22Rv1 (cell line): ENCODE measurements around the gene ZNF391.

Source experiments
- CTCF ChIP-seq: fragments of 450-650 bp; IDR thresholded peaks from 2 replicates; pipeline ENCODE4 v1.5.1; 2017; ENCODE audit warnings: mild to moderate bottlenecking
- ZFX ChIP-seq: fragments of 450-650 bp; IDR thresholded peaks from 2 replicates; pipeline ENCODE4 v1.6.1; 2017; ENCODE audit warnings: antibody characterized with exemption, borderline replicate concordance

DNA sequence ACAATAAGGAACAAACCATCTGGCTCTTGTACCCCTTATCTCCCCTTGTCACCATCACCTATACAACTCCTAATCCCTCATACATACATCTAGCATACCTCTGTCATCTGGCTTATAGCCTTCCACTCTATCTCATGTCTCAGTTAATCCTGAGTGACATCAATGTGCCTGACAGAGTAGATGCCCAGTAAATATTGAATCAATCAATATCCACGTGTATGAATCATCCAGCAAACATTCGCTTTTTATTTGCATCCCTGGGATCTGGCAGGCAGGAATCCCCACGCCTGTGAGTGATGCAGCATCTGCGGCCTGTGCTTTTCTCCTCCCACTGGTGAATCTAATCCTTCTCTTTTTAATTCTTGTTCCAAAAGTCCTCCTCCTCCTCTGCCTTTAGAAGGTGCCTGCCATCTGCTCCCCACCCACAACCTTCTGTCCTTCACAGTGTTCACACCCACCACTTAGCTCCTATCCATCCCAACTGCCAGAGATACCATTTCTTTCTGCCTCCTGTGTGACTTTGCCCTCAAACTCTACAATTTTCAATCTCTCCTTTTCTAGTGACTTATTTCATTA is 37.6 kb downstream of the ZNF391 start:
- no peak for TF ChIP-seq CTCF
- TF ChIP-seq ZFX: no peak
